CD4-positive, alpha-beta T cell treated with Interleukin-10 for 1 hour (primary cell): ENCODE data around the gene DST.
"Not testable (repeated sequence)": the region's sequence is repeated elsewhere in the genome, so short reads cannot be mapped to it uniquely, and the experiment has no call there.

Experiments
- DNase-seq: peaks from one replicate; pipeline ENCODE4 v3.0.0-alpha.2; 2020

The DST gene

GRCh38 chr6:56514395-56514794 lies 128.3 kb downstream of the DST start:
- DNase-seq, result no peak

- DNase-seq, result no peak
Measured at GRCh38 chr6:56513631-56514030, 129.1 kb downstream of the DST start.

- no peak for DNase-seq
Measured at GRCh38 chr6:56511591-56511990, 131.1 kb downstream of the DST start.

DNA sequence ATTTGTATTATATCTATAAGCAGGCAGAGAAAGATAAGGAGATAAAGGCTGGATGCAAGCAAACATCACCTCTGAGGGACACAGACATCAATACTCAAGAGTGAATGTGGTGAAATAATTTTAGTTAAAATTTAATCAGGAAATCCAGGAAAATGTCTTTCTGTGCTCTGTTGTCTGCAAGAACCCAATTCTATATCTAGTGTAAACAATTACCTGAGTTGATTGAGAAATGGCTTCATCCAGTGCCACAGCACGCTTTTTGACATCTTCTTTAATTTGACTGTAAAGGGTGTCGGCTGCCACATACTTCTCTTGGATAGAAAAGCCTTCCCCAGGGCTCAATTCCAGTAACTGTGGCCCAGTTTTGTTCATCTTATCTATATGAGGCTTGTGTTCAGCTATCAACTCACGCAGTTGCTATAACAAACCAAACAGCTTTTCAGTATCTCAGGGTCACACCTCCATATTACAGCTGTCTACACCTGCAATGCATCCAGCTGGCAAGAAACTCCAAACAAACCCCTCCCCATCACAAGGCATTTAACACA lies 131.6 kb downstream of the DST start:
- no peak for DNase-seq

- DNase-seq, result no peak
Measured at GRCh38 chr6:56509031-56509430, 133.7 kb downstream of the DST start.

DNA sequence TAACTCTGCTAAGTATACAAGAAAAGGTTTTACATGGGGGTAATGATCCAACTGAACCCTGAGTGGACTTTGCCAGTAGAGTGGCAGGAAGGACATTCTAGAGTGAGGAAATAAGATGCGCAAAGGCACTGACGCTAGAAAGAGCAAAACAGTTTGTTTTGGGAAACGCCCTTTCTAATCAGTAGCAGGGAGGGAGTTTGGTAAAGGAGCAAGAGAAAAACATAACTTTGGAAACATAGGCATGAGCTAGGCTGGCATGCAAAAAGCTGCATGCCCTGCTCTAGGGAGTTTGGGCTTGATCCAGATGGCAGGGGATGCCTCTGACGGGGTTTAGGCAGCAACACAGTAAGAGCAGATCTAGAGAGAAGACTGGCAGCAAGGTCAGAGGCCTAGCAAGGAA lies 135.2 kb downstream of the DST start:
- no peak for DNase-seq

- no peak for DNase-seq
Measured at GRCh38 chr6:56505512-56506260, 137.0 kb downstream of the DST start.

GRCh38 chr6:56501993-56502392 lies 140.7 kb downstream of the DST start:
- DNase-seq, result no peak

- DNase-seq, result no peak
Measured at GRCh38 chr6:56499095-56499494, 143.6 kb downstream of the DST start.

- DNase-seq, result no peak
Measured at GRCh38 chr6:56497691-56498090, 145.0 kb downstream of the DST start.

GRCh38 chr6:56497240-56497639 lies 145.4 kb downstream of the DST start:
- DNase-seq, result no peak

- DNase-seq, result not testable (repeated sequence)
Measured at GRCh38 chr6:56496650-56497049, 146.0 kb downstream of the DST start.

DNA sequence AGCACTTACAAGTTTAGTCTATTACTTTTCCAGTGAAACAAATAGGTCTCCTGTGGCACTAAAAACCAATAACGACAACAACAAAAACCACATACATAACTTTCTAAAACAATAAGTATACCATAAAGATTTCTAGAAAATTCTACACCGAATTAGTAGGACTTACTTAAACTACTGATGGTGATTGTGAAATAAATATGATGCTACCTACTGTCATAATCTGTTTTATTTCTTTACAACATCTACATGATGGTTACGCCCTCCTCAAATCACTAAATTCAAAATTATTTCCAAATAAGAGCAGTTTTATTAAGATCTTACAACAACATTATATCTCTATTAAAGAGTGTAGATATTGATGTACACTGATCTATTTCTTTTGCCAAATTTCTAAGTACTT lies 147.0 kb downstream of the DST start:
- no peak for DNase-seq

DNA sequence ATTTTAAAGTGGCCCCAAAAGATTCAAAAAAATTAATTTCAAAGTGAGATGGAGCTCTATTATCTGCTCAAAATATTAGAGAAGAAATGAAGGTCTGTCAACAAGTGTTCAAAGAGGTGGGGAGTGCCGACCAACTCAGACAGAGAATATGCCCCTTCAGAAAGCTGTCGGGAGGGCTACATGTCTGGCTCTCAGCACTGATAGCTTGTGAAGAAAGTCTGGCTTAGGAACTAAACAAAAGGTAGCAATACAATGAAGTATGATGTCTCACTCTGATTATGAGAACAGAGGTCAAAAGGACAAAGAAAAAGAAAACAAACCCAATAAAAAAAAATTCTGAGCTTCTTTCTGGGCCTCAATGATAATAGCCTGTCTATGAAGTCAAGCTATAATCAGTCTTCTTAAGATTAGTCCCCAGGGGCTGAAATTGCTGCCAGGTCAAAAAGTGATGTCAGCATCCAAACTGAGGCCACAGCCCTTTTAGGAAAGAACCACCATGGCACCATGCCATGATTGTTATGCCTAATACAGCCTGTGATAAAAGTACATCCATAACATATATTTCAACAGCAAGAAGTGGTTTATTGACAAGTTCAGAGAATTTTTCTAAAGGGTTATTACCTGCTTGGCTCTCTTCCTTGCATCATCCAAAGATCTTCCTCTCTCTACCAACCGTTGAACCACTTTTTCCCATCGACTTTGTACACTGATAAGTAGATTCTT lies 150.9 kb downstream of the DST start:
- no peak for DNase-seq

- no peak for DNase-seq
Measured at GRCh38 chr6:56490993-56491392, 151.7 kb downstream of the DST start.

- DNase-seq, result no peak
Measured at GRCh38 chr6:56489559-56489958, 153.1 kb downstream of the DST start.

DNA sequence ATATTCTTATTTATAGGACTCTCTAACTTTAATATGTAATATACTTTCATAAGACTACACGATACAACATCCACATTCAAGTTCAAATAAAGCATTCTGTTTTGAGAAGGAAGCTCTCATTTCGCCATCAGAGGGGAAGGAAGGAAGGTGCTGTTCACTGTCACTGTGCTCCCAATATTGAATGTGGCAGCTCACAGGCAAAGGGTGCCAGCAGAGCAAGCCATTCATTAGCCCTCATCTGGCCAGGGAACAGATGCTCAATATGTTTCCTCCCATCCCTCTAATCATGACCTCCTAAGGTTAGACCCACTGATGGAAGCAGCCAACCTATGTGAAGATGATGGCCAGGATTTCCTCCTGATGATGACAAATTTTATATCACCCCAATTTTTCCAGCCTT lies 154.4 kb downstream of the DST start:
- no peak for DNase-seq

DNA sequence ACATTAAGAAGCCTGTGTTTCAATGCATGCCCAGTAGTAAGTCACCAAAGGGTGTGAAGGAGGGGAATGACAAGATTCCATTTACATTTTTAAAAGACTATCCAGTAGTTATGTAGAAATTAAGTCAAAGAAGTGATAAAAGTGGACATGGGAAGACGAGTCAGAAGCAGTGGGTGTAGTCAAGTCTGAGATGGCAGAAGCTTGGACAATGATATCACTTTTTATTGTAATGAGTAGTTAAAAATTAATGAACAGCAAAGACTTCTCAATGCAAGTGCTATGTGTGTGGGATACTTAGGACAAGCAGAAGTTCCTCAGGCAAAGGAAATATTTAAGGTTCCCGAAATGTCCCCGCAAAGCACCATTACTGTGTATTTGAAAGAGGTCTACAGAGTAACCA lies 156.0 kb downstream of the DST start:
- DNase-seq, result no peak

DNA sequence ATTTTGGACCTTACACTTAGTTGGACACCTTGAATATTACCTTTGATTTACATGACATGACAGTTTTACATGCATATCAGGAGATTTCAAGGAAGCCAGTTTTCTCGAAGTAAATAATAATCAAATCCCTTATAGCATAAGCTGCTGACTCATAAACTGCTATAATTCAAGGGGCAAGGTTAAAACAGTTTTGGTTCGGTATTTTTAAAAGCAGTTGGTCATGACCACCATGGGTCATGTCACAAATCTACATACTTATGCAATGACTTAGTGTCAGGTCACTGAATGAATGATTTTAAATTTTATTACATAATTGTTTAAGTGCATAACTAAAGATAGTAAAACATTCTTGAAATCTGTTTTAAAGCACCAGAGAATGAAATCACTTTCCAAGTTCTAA lies 158.0 kb downstream of the DST start:
- DNase-seq, result no peak

DNA sequence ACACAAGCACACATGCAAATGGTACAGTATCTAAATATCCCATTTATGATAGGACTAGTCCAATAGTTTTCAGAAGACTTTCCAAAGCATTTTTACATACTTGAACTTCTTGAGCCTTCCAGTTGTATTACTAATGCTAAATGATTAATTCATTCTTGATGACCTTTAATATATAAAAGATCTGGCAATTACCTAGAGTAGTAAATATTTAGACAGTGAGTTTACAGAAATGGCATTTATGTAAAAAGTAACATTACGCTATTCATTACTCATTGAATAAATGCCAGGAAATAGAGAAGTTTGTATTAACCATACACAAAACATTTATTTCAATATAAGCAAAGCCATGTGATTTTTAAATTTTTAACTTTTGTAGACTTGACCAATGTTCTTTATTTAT lies 158.8 kb downstream of the DST start:
- DNase-seq, result no peak

DNA sequence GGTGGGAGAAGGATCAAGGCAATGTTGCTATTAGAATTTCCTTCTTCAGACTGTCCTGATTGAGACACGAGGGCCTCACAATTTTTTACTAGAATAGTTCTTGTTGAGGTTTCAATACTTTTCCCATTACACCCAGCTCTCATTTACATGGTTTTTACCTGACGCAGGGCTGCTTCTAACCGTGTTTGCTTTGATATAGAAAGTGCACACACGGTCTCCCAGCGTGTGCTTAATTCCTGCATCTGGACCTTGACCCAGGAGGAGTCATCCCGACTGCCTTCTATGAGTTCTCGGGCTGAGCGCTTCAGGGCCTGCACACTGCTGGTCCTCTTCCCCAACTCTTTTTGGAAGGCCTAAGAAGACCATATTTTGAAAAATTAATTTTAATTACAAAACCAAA lies 160.2 kb downstream of the DST start:
- DNase-seq, result no peak

- DNase-seq, result no peak
Measured at GRCh38 chr6:56481957-56482356, 160.7 kb downstream of the DST start.

- DNase-seq, result no peak
Measured at GRCh38 chr6:56480654-56481337, 161.9 kb downstream of the DST start.

GRCh38 chr6:56480246-56480645 lies 162.4 kb downstream of the DST start:
- no peak for DNase-seq
